Heart right ventricle (tissue), 16 donors: ENCODE results near the gene ATP1A2. TPM values are rescaled to one million over a fixed set of nuclear protein-coding genes. Genes with fewer than 3 reads are reported as not detected.
A peak's percentile ranks its signal among the peaks of the same experiment; 100 is the strongest.
"Not testable (repeated sequence)": the region's sequence is repeated elsewhere in the genome, so short reads cannot be mapped to it uniquely, and the experiment has no call there.

Source experiments
- ATAC-seq, 8 donors: fragments of 200-7000 bp; cut with Tn5 transposase; one replicate each; pipeline ENCODE4 v1.9.1; 2020; ENCODE audit warnings: mild to moderate bottlenecking in 8 of 8, moderate library complexity in 8 of 8, moderate number of reproducible peaks in 1 of 8
- DNase-seq, 2 donors: peaks; one replicate each; pipeline ENCODE4 v3.0.0-alpha.2; 2020
- H3K27ac ChIP-seq, 10 donors: fragments of 200-600 bp; sonication (generic) in 2 of 10; one replicate each; pipeline versions ENCODE4 v1.5.0 to v1.8.0; 2020 to 2022; ENCODE audit warnings: mild to moderate bottlenecking in 3 of 10
- H3K27me3 ChIP-seq, 7 donors: fragments of 200-600 bp; one replicate each; pipeline ENCODE4 v1.8.0; 2021 to 2022; ENCODE audit warnings: mild to moderate bottlenecking in 2 of 7
- H3K36me3 ChIP-seq, 9 donors: fragments of 200-600 bp; sonication (generic) in 1 of 9; one replicate each; pipeline versions ENCODE4 v1.5.0 to v1.8.0; 2020 to 2022; ENCODE audit warnings: mild to moderate bottlenecking in 2 of 9
- H3K4me1 ChIP-seq, 9 donors: fragments of 200-600 bp; sonication (generic) in 1 of 9; one replicate each; pipeline versions ENCODE4 v1.5.0 to v1.8.0; 2020 to 2022; ENCODE audit warnings: mild to moderate bottlenecking in 4 of 9
- H3K4me3 ChIP-seq, 10 donors: fragments of 200-600 bp; sonication (generic) in 2 of 10; one replicate each; pipeline versions ENCODE4 v1.5.0 to v1.8.0; 2020 to 2022; ENCODE audit warnings: mild to moderate bottlenecking in 7 of 10, moderate library complexity in 2 of 10
- H3K9me3 ChIP-seq, 11 donors: fragments of 200-600 bp in 10 of 11; sonication (generic) in 2 of 11; one replicate each; pipeline versions ENCODE4 v1.5.0 to v1.8.0; 2013 to 2022; ENCODE audit warnings: mild to moderate bottlenecking in 2 of 11, control low read depth in 1 of 11, moderate library complexity in 1 of 11
- CTCF ChIP-seq, 9 donors: fragments of 200-600 bp; sonication (generic) in 2 of 9; IDR thresholded peaks; one replicate each; pipeline versions ENCODE4 v1.5.0 to v1.8.0; 2021 to 2022; ENCODE audit warnings: antibody characterized with exemption in 9 of 9, mild to moderate bottlenecking in 5 of 9, moderate library complexity in 1 of 9
- WGBS, 2 donors: extraction: QIAGEN DNeasy Blood & Tissue Kit; methylation state at CpG; one replicate each; pipeline ENCODE4 v1.1.7; 2013; ENCODE audit warnings: inconsistent platforms in 1 of 2; 5-methylcytosine and 5-hydroxymethylcytosine counted together
- intact Hi-C, 10 donors: fragments of 100-400 bp; cut with DNase I; formaldehyde crosslinking; loops; one replicate each; pipeline versions ENCODE4 v1.11.1 to v1.14.2; 2022
- polyA plus RNA-seq, 2 donors: library from polyadenylated mRNA; stranded (reverse); fragments of 200-250 nt; gene quantifications; one replicate each; pipeline ENCODE4 v1.2.3, GENCODE V29; 2013
- total RNA-seq, 10 donors: library from RNA; stranded (reverse); fragmentation: NEBNext Ultra II Directional in 3 of 10; extraction: Animal tissue kit (Norgen Biotek cat#: 25700) in 3 of 10; gene quantifications; one replicate each; pipeline versions ENCODE4 v1.2.1 to v1.2.4, GENCODE V29; 2021 to 2023
- donor health status: Arrhythmogenic right ventricular cardiomyopathy.
- donor health status: ischemic (EF 13 %, LVEDD 7.1; RV severe dilation, severe dysfunction).
- donor health status: healthy with polysubstance abuse.
- donor health status: DM: no; HTN: yes; CAD: no.
- donor health status: DM: no; HTN: no; CAD: no.
- donor health status: ischemic (EF 25% LVEDD 6.9; RV normal size, moderate dysfunction).
- donor health status: ischemic (EF 25% LVEDD 5.7; RV mildly dilated, moderate dysfunction).
- donor health status: healthy.
- donor health status: DM: yes; HTN: yes; CAD: no.
- donor health status: Ischemic cardiomyopathy.
- donor health status: ischemic (EF 35%, LVEDD 5.7; RV mildly dilated, moderate dysfunction).
- donor health status: nonischemic (EF 11% LVEDD 7.7; RV severe dilation, severe dysfunction).
- donor health status: DM: yes; HTN: yes; CAD: no.
- donor health status: PGD.
- donor health status: ischemic (EF 29% LVEDD 5.4; RV normal size, mild dysfunction).
- donor health status: nonischemic (EF 23%, LVEDD 6.1; RV moderate dilation, normal function).

Gene ATP1A2
- total and polyA plus RNA-seq, 12 donors: 14.2 to 342 (median 190) TPM

DNA sequence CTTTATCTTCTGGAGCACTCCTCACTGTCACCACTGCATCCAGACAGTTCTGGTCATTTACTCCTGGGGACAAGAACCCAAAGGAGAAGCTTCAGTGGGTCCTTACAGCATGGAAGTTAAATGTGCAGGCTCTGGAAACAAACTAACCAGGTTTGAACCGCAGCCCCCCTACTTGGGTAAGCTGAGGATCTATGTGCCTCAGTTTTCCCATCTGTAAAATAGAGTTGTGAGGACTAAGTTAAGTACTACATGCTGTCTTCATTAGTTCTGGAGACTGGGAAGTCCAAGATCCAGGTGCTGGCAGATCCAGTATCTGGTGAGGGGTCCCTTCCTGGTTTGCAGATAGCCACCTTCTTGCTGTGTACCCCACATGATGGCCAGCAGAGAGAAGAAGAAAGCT is 8.0 kb upstream of the ATP1A2 start:
- no peak overlapping the region for H3K4me3 ChIP-seq
- intact Hi-C loops: loop anchor here in 6 of 10 donors (10.0 kb wide), 4 partner anchors 87 to 267 kb away; partner anchors contain the start of gene CASQ1 (in 1 of the 6)
- ATAC-seq (no peak), DNase-seq (no peak)
- no peak overlapping the region for H3K27ac ChIP-seq
- H3K4me1 ChIP-seq: peaks cover 0 to 39% (median 10%) of the 10 kb centered on the region in 9 donors
- 97 to 98% methylated on average over 1 of the region's 1 CpG for WGBS, 2 donors
- TF ChIP-seq CTCF (IDR thresholded peaks at IDR 0.05): no peak
- H3K27me3 ChIP-seq: no peaks in the 10 kb centered on the region
- no peaks in the 10 kb centered on the region for H3K36me3 ChIP-seq
- H3K9me3 ChIP-seq: no peaks in the 10 kb centered on the region

GRCh38 chr1:160108888-160109662 is 6.5 kb upstream of the ATP1A2 start:
- no peak for DNase-seq
- Histone ChIP-seq H3K4me3 (no peak overlapping the region), H3K27ac (no peak overlapping the region), H3K36me3 (no peaks in the 10 kb centered on the region), H3K4me1 (peaks cover 3 to 38% (median 13%) of the 10 kb centered on the region in 9 donors), H3K9me3 (no peaks in the 10 kb centered on the region), H3K27me3 (no peaks in the 10 kb centered on the region)
- 27 to 32% methylated on average over 6 of the region's 6 CpGs for WGBS, 2 donors
- no peak for ATAC-seq
- intact Hi-C loops: loop anchor here in 6 of 10 donors (2.0 to 10.0 kb wide), 5 partner anchors 86 to 266 kb away; partner anchors contain the start of genes CASQ1 (in 1 of the 6) and PEX19 (in 1 of the 6)
- TF ChIP-seq CTCF (IDR thresholded peaks at IDR 0.05): peak; percentile 26 to 62 (median 52)

DNA sequence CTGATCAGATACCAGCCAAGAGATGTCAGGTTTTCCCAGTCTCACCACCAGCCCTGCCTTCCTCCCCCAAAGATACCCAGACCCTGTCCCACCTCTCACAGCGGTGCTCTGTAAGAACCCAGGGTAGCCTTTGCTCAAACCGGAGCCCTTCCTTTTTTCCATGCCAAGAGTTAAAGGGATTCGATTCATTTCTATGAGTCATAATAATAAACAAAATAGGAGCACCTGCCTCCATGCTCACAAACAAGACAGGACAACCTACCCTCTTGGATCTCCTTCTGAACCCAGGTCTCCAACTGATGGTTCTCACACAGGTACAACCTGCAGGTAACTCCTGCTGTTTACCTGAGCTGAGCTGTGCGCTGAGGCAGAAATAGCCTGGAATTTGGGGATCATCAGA is 5.9 kb upstream of the ATP1A2 start:
- 65 to 68% methylated on average over 4 of the region's 4 CpGs for WGBS, 2 donors
- Histone ChIP-seq H3K4me3 (no peak overlapping the region), H3K27ac (no peak overlapping the region), H3K4me1 (peaks cover 5 to 38% (median 17%) of the 10 kb centered on the region in 9 donors), H3K9me3 (no peaks in the 10 kb centered on the region), H3K27me3 (no peaks in the 10 kb centered on the region), H3K36me3 (no peaks in the 10 kb centered on the region)
- DNase-seq: no peak
- no peak for TF ChIP-seq CTCF (IDR thresholded peaks at IDR 0.05)
- intact Hi-C loops: loop anchor here in 6 of 10 donors (2.0 to 10.0 kb wide), 5 partner anchors 85 to 265 kb away; partner anchors contain the start of genes CASQ1 (in 1 of the 6) and PEX19 (in 1 of the 6)
- ATAC-seq: no peak

DNA sequence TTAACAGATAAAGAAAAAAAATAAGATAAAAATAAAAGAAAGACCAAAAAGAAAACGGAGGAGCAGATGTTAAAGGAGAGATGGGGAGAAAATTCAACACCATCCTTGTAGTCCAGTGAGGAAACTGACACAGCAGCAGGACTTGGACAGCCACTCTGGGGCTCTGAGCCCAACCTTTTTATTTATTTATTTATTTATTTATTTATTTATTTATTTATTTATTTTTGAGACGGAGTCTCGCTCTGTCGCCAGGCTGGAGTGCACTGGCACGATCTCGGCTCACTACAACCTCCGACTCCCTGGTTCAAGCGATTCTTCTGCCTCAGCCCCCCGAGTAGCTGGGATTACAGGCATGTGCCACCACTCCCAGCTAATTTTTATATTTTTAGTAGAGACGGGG is 4.1 kb upstream of the ATP1A2 start:
- Histone ChIP-seq H3K27ac (peak overlapping the region in 6 of 10 donors; percentile 27 to 88 (median 31)), H3K4me1 (peaks cover 7 to 45% (median 24%) of the 10 kb centered on the region in 9 donors)
- WGBS, 2 donors: 89 to 90% methylated on average over 10 of the region's 10 CpGs
- DNase-seq, intact Hi-C loops, H3K27me3 ChIP-seq, H3K9me3 ChIP-seq, ATAC-seq, H3K4me3 ChIP-seq, H3K36me3 ChIP-seq: not testable (repeated sequence)
